Adrenal gland (tissue), 19 donors: ENCODE results near the gene PVALEF. TPM values are rescaled to one million over a fixed set of nuclear protein-coding genes. Genes with fewer than 3 reads are reported as not detected.
A peak's percentile ranks its signal among the peaks of the same experiment; 100 is the strongest.

Source experiments
- DNase-seq, 7 donors: peaks; one replicate each; pipeline ENCODE4 v3.0.0-alpha.2; 2019 to 2020
- H3K27ac ChIP-seq, 5 donors: fragments of 200-600 bp; sonication (generic) in 4 of 5; 1 replicate in 3 of 5; 2 replicates in 2 of 5; pipeline versions ENCODE4 v1.5.1 to v1.8.0; 2016 to 2020; ENCODE audit warnings: mild to moderate bottlenecking in 1 of 5
- H3K27me3 ChIP-seq: fragments of 200-600 bp; 2 replicates; pipeline ENCODE4 v1.8.0; 2021
- H3K36me3 ChIP-seq, 2 donors: fragments of 200-600 bp; replicated peaks in 1 of 2; 1 replicate in 1 of 2; 2 replicates in 1 of 2; pipeline versions ENCODE4 v1.5.1 to v1.8.0; 2018 to 2022
- H3K4me1 ChIP-seq, 2 donors: fragments of 200-600 bp; replicated peaks in 1 of 2; 1 replicate in 1 of 2; 2 replicates in 1 of 2; pipeline versions ENCODE4 v1.5.1 to v1.8.0; 2018 to 2021
- H3K4me3 ChIP-seq, 4 donors: fragments of 200-600 bp; sonication (generic) in 3 of 4; one replicate each; pipeline ENCODE4 v1.5.1; 2016 to 2018
- H3K9me3 ChIP-seq, 3 donors: fragments of 200-600 bp; sonication (generic) in 1 of 3; replicated peaks in 1 of 3; 1 replicate in 2 of 3; 2 replicates in 1 of 3; pipeline versions ENCODE4 v1.5.1 to v1.8.0; 2016 to 2021
- POLR2A ChIP-seq, 2 donors: fragments of 450-650 bp; IDR thresholded peaks; one replicate each; pipeline ENCODE4 v1.6.1; 2017; ENCODE audit warnings: antibody characterized with exemption in 2 of 2, mild to moderate bottlenecking in 2 of 2, moderate library complexity in 1 of 2
- WGBS, 4 donors: extraction: QIAGEN DNeasy Blood & Tissue Kit in 2 of 4; methylation state at CpG; one replicate each; pipeline versions ENCODE4 v1.1.5 to v1.1.7; 2013 to 2017; 5-methylcytosine and 5-hydroxymethylcytosine counted together
- intact Hi-C, 2 donors: fragments of 100-400 bp; cut with DNase I; formaldehyde crosslinking; loops; one replicate each; pipeline versions ENCODE4 v1.14.1 to v1.15.0; 2022 to 2023
- long read RNA-seq, 10 donors: library from polyadenylated mRNA in 3 of 10; unstranded in 2 of 10; stranded (forward) in 1 of 10; transcript quantifications; one replicate each; pipeline ENCODE4 v2.0.0 and lab custom pipeline, GENCODE V29; 2021 to 2026
- polyA plus RNA-seq, 3 donors: library from polyadenylated mRNA; stranded (reverse); fragments of 200-250 nt in 2 of 3; fragments of 350-450 nt in 1 of 3; fragmentation: Illumina TruSeq in 1 of 3; extraction: RNeasy Lipid Tissue Mini Kit (QIAGEN cat#74804) in 1 of 3; gene quantifications; one replicate each; pipeline ENCODE4 v1.2.3, GENCODE V29; 2013 to 2014
- total RNA-seq, 9 donors: library from RNA; depleted of rRNA in 4 of 9; stranded (reverse); fragments of >200 nt in 4 of 9; fragments of 120-200 nt in 1 of 9; fragmentation: NEBNext Ultra II Directional in 1 of 9; extraction: Animal tissue kit (Norgen Biotek cat#: 25700) in 1 of 9; gene quantifications; one replicate each; pipeline versions ENCODE4 v1.1.0 to v1.2.4, GENCODE V29; 2013 to 2023
- TF ChIP-seq, protein P1 (sequence below), 6 experiments: fragments of 450-650 bp in 4 of 6; fragments of 200-600 bp in 2 of 6; sonication (generic) in 1 of 6; IDR thresholded peaks; 1 replicate in 5 of 6; 2 replicates in 1 of 6; pipeline versions ENCODE4 v1.5.1 to v1.8.0; 2016 to 2021; ENCODE audit warnings: antibody characterized with exemption in 6 of 6, mild to moderate bottlenecking in 2 of 6, moderate library complexity in 1 of 6
- donor health status: healthy with polysubstance abuse.
- donor health status: Bipolar disorder and iron deficiency.
- donor health status: DM: yes; HTN: yes; CAD: no.
- donor health status: DM: no; HTN: no; CAD: no.
- donor health status: DM: no; HTN: no; CAD: no.
- donor health status: DM: yes; HTN: yes; CAD: no.

Gene PVALEF
- not detected for total RNA-seq
- polyA plus RNA-seq = not detected
- long read RNA-seq, donor 1 = 0 reads
- long read RNA-seq, donor 2 = 0 reads
- long read RNA-seq, donor 3 = 0 reads
- long read RNA-seq, donor 4 = 0 reads
- long read RNA-seq, donor 5 = 0 reads
- long read RNA-seq, donor 6 = 0 reads
- long read RNA-seq, donor 7 = 0 reads
- long read RNA-seq, donor 8 = 0 reads
- long read RNA-seq, donor 9 = 0 reads
- long read RNA-seq, donor 10 = 0 reads

GRCh38 chr17:81165246-81166032 lies at the start of gene PVALEF:
Gene PVALEF, plus strand, starts transcription at chr17:81165507. Its CDS starts 15,720 bp downstream, at chr17:81181227.
- Histone ChIP-seq H3K9me3 (no peaks in the 10 kb centered on the region), H3K27me3 (peaks cover 6% of the 10 kb centered on the region), H3K36me3 (no peaks in the 10 kb centered on the region), H3K27ac (peak within 1 kb of the TSS in 2 of 5 donors; percentile 46 to 65), H3K4me3 (peak within 1 kb of the TSS in 1 of 4 donors; percentile 41), H3K4me1 (peaks cover 0 to 5% of the 10 kb centered on the region in 2 donors)
- no peak for DNase-seq
- WGBS, 4 donors = 19 to 63% (median 31%) methylated on average over 9 to 46 of the region's 46 CpGs
- no peak for TF ChIP-seq POLR2A (IDR thresholded peaks at IDR 0.05)
- TF ChIP-seq, protein P1, sequence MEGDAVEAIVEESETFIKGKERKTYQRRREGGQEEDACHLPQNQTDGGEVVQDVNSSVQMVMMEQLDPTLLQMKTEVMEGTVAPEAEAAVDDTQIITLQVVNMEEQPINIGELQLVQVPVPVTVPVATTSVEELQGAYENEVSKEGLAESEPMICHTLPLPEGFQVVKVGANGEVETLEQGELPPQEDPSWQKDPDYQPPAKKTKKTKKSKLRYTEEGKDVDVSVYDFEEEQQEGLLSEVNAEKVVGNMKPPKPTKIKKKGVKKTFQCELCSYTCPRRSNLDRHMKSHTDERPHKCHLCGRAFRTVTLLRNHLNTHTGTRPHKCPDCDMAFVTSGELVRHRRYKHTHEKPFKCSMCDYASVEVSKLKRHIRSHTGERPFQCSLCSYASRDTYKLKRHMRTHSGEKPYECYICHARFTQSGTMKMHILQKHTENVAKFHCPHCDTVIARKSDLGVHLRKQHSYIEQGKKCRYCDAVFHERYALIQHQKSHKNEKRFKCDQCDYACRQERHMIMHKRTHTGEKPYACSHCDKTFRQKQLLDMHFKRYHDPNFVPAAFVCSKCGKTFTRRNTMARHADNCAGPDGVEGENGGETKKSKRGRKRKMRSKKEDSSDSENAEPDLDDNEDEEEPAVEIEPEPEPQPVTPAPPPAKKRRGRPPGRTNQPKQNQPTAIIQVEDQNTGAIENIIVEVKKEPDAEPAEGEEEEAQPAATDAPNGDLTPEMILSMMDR (IDR thresholded peaks at IDR 0.05) = no peak
- intact Hi-C loops = no loop called here

- no peak overlapping the region for H3K4me3 ChIP-seq
- H3K27me3 ChIP-seq = no peaks in the 10 kb centered on the region
- H3K9me3 ChIP-seq = no peaks in the 10 kb centered on the region
- no peaks in the 10 kb centered on the region for H3K36me3 ChIP-seq
- WGBS, 4 donors = 82 to 96% (median 89%) methylated on average over 7 to 22 of the region's 22 CpGs
- peaks cover 19 to 23% of the 10 kb centered on the region in 2 donors for H3K4me1 ChIP-seq
- peak in 1 of 7 donors; percentile 87 for DNase-seq
- TF ChIP-seq POLR2A (IDR thresholded peaks at IDR 0.05) = no peak
- TF ChIP-seq, protein P1 (IDR thresholded peaks at IDR 0.05) = no peak
- intact Hi-C loops = no loop called here
- peak overlapping the region in 1 of 5 donors; percentile 38 for H3K27ac ChIP-seq
These were observed 49.4 kb upstream of the PVALEF start for GRCh38 chr17:81115749-81116464.

GRCh38 chr17:81116704-81117103 lies 48.6 kb upstream of the PVALEF start:
- WGBS, 4 donors = 88 to 100% (median 92%) methylated on average over 4 to 8 of the region's 8 CpGs
- no peak overlapping the region for H3K4me3 ChIP-seq
- H3K27ac ChIP-seq = peak overlapping the region in 1 of 5 donors; percentile 38
- H3K27me3 ChIP-seq = no peaks in the 10 kb centered on the region
- H3K9me3 ChIP-seq = no peaks in the 10 kb centered on the region
- TF ChIP-seq, protein P1 (IDR thresholded peaks at IDR 0.05) = no peak
- no peak for TF ChIP-seq POLR2A (IDR thresholded peaks at IDR 0.05)
- no peaks in the 10 kb centered on the region for H3K36me3 ChIP-seq
- intact Hi-C loops = no loop called here
- H3K4me1 ChIP-seq = peaks cover 19 to 23% of the 10 kb centered on the region in 2 donors
- no peak for DNase-seq

DNA sequence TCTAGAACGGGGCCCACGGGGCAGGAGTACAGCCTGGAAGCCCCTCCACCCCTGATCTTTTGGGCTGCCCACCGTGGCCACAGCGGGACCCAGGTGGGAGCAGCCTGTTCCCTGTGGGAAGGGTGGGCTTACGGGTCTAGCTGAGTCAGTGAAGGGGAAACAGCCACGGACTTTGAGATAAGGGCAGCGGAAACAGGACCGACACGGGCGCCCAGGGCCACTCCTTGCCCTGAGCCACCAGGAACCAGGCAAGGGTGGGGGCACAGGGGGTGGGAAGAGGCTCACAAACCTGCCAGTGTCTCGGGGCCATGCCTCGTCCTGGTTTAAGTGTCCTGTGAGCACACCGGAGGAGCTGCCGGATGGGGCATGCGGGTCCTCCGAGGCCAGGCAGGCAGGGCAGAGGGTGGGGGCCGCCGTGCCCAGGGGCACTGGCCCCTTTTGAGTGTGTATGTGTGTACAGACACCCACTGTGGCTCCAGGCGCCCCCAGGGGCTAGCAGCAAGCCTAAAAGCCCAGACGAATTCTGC lies 47.6 kb upstream of the PVALEF start:
- intact Hi-C loops = no loop called here
- no peaks in the 10 kb centered on the region for H3K36me3 ChIP-seq
- WGBS, 4 donors = 79 to 88% (median 82%) methylated on average over 6 to 20 of the region's 20 CpGs
- no peak for TF ChIP-seq POLR2A (IDR thresholded peaks at IDR 0.05)
- TF ChIP-seq, protein P1 (IDR thresholded peaks at IDR 0.05) = no peak
- no peak overlapping the region for H3K4me3 ChIP-seq
- no peaks in the 10 kb centered on the region for H3K9me3 ChIP-seq
- DNase-seq = no peak
- H3K27ac ChIP-seq = peak overlapping the region in 1 of 5 donors; percentile 38
- H3K4me1 ChIP-seq = peaks cover 19 to 22% of the 10 kb centered on the region in 2 donors
- no peaks in the 10 kb centered on the region for H3K27me3 ChIP-seq
